Neural progenitor cell (in vitro differentiated cells): ENCODE results near the gene OAF. TPM values are rescaled to one million over a fixed set of nuclear protein-coding genes. Genes with fewer than 3 reads are reported as not detected.

ENCODE experiments used
- DNase-seq: peaks from one replicate; pipeline ENCODE4 v3.0.0-alpha.2; 2016; ENCODE audit warnings: low spot score
- H2AFZ ChIP-seq: fragments of 200-600 bp; sonication (generic); replicated peaks from 2 replicates; pipeline ENCODE4 v1.6.1; 2016; ENCODE audit warnings: antibody characterized with exemption
- H3F3A ChIP-seq: fragments of 200-600 bp; sonication (generic); 2 replicates; pipeline ENCODE4 v1.6.1; 2016; ENCODE audit warnings: antibody characterized with exemption, low read depth
- H3K27ac ChIP-seq: fragments of 200-600 bp; sonication (generic); 2 replicates; pipeline ENCODE4 v1.5.1; 2016; ENCODE audit warnings: mild to moderate bottlenecking
- H3K27me3 ChIP-seq: fragments of 200-600 bp; sonication (generic); 2 replicates; pipeline ENCODE4 v1.6.1; 2016; ENCODE audit warnings: mild to moderate bottlenecking, moderate library complexity
- H3K36me3 ChIP-seq: fragments of 200-600 bp; sonication (generic); 2 replicates; pipeline ENCODE4 v1.5.1; 2016
- H3K4me1 ChIP-seq: fragments of 200-600 bp; sonication (generic); 2 replicates; pipeline ENCODE4 v1.6.1; 2016; ENCODE audit warnings: mixed run types
- H3K4me2 ChIP-seq: fragments of 200-600 bp; sonication (generic); 2 replicates; pipeline ENCODE4 v1.6.1; 2016
- H3K4me3 ChIP-seq: fragments of 200-600 bp; sonication (generic); 2 replicates; pipeline ENCODE4 v1.5.1; 2016
- H3K79me2 ChIP-seq: fragments of 200-600 bp; sonication (generic); 2 replicates; pipeline ENCODE4 v1.6.1; 2016; ENCODE audit warnings: low read depth
- H3K9ac ChIP-seq: fragments of 200-600 bp; sonication (generic); 2 replicates; pipeline ENCODE4 v1.6.1; 2016
- H3K9me3 ChIP-seq: fragments of 200-600 bp; sonication (generic); 2 replicates; pipeline ENCODE4 v1.5.1; 2016; ENCODE audit warnings: low read depth
- H4K20me1 ChIP-seq: fragments of 200-600 bp; sonication (generic); 2 replicates; pipeline ENCODE4 v1.6.1; 2016; ENCODE audit warnings: low read depth
- H3K27ac Mint-ChIP-seq: 3 replicates; pipeline ENCODE4 v1.8.0; 2021; ENCODE audit warnings: mixed read lengths
- H3K27me3 Mint-ChIP-seq: 2 replicates; pipeline ENCODE4 v1.8.0; 2022; ENCODE audit warnings: low read depth, mild to moderate bottlenecking, inconsistent platforms, moderate library complexity, mixed read lengths; ENCODE audit not compliant: insufficient read depth
- H3K36me3 Mint-ChIP-seq: 3 replicates; pipeline ENCODE4 v1.8.0; 2021; ENCODE audit warnings: mixed read lengths
- H3K4me1 Mint-ChIP-seq: 3 replicates; pipeline ENCODE4 v1.8.0; 2021; ENCODE audit warnings: mixed read lengths
- H3K4me3 Mint-ChIP-seq: 3 replicates; pipeline ENCODE4 v1.8.0; 2021; ENCODE audit warnings: mild to moderate bottlenecking, moderate library complexity, mixed read lengths
- H3K9me3 Mint-ChIP-seq: 3 replicates; pipeline ENCODE4 v1.8.0; 2020; ENCODE audit warnings: mixed read lengths
- CTCF ChIP-seq: fragments of 200-600 bp; sonication (generic); IDR thresholded peaks from 2 replicates; pipeline ENCODE4 v1.5.1; 2017; ENCODE audit warnings: antibody characterized with exemption, mild to moderate bottlenecking
- EZH2 ChIP-seq: fragments of 200-600 bp; sonication (generic); IDR thresholded peaks from 2 replicates; pipeline ENCODE4 v1.6.1; 2017; ENCODE audit warnings: antibody characterized with exemption, mild to moderate bottlenecking, moderate library complexity
- EZH2phosphoT487 ChIP-seq: fragments of 200-600 bp; sonication (generic); IDR thresholded peaks from 2 replicates; pipeline ENCODE4 v1.6.1; 2017; ENCODE audit warnings: antibody characterized with exemption
- total RNA-seq: library from RNA; depleted of rRNA; stranded (reverse); fragments of >200 nt; gene quantifications from 2 replicates; pipeline ENCODE4 v1.2.3, GENCODE V29; 2015; ENCODE audit warnings: low replicate concordance

Gene OAF
- total RNA-seq, 1 donor from 2014 or later = 0.47 TPM

GRCh38 chr11:120254788-120255518 is 44.1 kb downstream of the OAF start:
- peak overlapping the region; percentile 81 for H3K4me2 ChIP-seq
- no peak for DNase-seq

GRCh38 chr11:120255519-120255866 is 44.7 kb downstream of the OAF start:
- Histone ChIP-seq H3K27ac (no peak overlapping the region), H3F3A (peaks cover 7% of the 10 kb centered on the region), H3K9ac (no peak overlapping the region), H4K20me1 (no peaks in the 10 kb centered on the region), H3K4me2 (peak overlapping the region; percentile 81), H3K36me3 (no peaks in the 10 kb centered on the region), H3K4me3 (peak overlapping the region; percentile 43), H3K79me2 (no peaks in the 10 kb centered on the region), H3K9me3 (no peaks in the 10 kb centered on the region), H3K4me1 (peaks cover 20% of the 10 kb centered on the region), H3K27me3 (peaks cover 15% of the 10 kb centered on the region), H2AFZ (peak overlapping the region; percentile 15)
- peaks cover 25% of the 10 kb centered on the region for H3K4me1 Mint-ChIP-seq
- TF ChIP-seq EZH2 (no peak), CTCF (no peak), EZH2phosphoT487 (no peak)
- H3K4me3 Mint-ChIP-seq = peak overlapping the region; percentile 75
- H3K27me3 Mint-ChIP-seq = peaks cover 15% of the 10 kb centered on the region
- H3K36me3 Mint-ChIP-seq = no peaks in the 10 kb centered on the region
- peak; percentile 73 for DNase-seq
- no peaks in the 10 kb centered on the region for H3K9me3 Mint-ChIP-seq
- H3K27ac Mint-ChIP-seq = peak overlapping the region; percentile 43

More at GRCh38 chr11:120254788-120255518, 44.1 kb downstream of the OAF start:
- Histone ChIP-seq H3K79me2 (no peaks in the 10 kb centered on the region), H4K20me1 (no peaks in the 10 kb centered on the region), H3K27me3 (peaks cover 15% of the 10 kb centered on the region), H3K36me3 (no peaks in the 10 kb centered on the region), H3K9me3 (no peaks in the 10 kb centered on the region), H3F3A (peaks cover 9% of the 10 kb centered on the region), H2AFZ (peak overlapping the region; percentile 15), H3K4me1 (peaks cover 20% of the 10 kb centered on the region), H3K4me3 (peak overlapping the region; percentile 43), H3K9ac (no peak overlapping the region), H3K27ac (no peak overlapping the region)
- no peaks in the 10 kb centered on the region for H3K36me3 Mint-ChIP-seq
- H3K27me3 Mint-ChIP-seq = peaks cover 19% of the 10 kb centered on the region
- H3K4me3 Mint-ChIP-seq = peak overlapping the region; percentile 75
- H3K4me1 Mint-ChIP-seq = peaks cover 25% of the 10 kb centered on the region
- no peaks in the 10 kb centered on the region for H3K9me3 Mint-ChIP-seq
- TF ChIP-seq CTCF = no peak
- no peak for TF ChIP-seq EZH2
- no peak for TF ChIP-seq EZH2phosphoT487
- H3K27ac Mint-ChIP-seq = peak overlapping the region; percentile 43

- H3K9me3 Mint-ChIP-seq = no peaks in the 10 kb centered on the region
- no peak overlapping the region for H3K9ac ChIP-seq
- no peak overlapping the region for H2AFZ ChIP-seq
- H3K36me3 ChIP-seq = no peaks in the 10 kb centered on the region
- peaks cover 15% of the 10 kb centered on the region for H3K27me3 ChIP-seq
- H3K36me3 Mint-ChIP-seq = no peaks in the 10 kb centered on the region
- TF ChIP-seq CTCF (no peak), EZH2phosphoT487 (no peak), EZH2 (no peak)
- H3K9me3 ChIP-seq = no peaks in the 10 kb centered on the region
- peaks cover 25% of the 10 kb centered on the region for H3K4me1 Mint-ChIP-seq
- no peak overlapping the region for H3K4me3 ChIP-seq
- DNase-seq = no peak
- no peak overlapping the region for H3K4me2 ChIP-seq
- H3K27ac Mint-ChIP-seq = no peak overlapping the region
- no peaks in the 10 kb centered on the region for H3K79me2 ChIP-seq
- H4K20me1 ChIP-seq = no peaks in the 10 kb centered on the region
- H3K27ac ChIP-seq = no peak overlapping the region
- H3K27me3 Mint-ChIP-seq = peaks cover 15% of the 10 kb centered on the region
- H3K4me1 ChIP-seq = peaks cover 22% of the 10 kb centered on the region
- H3F3A ChIP-seq = peaks cover 8% of the 10 kb centered on the region
- no peak overlapping the region for H3K4me3 Mint-ChIP-seq
These were observed 45.3 kb downstream of the OAF start for GRCh38 chr11:120256178-120256577.
